ENCODE data around the gene HBA2. TPM values are rescaled to one million over a fixed set of nuclear protein-coding genes. Genes with fewer than 3 reads are reported as not detected.
"Not testable (repeated sequence)": the region's sequence is repeated elsewhere in the genome, so short reads cannot be mapped to it uniquely, and the experiment has no call there.

Gene HBA2
- total RNA-seq, 6 experiments from 2014 or later = not detected

GRCh38 chr16:166375-167121 lies 6.1 kb upstream of the HBA2 start:
- H3K4me1 Mint-ChIP-seq (ENCODE audit: low read depth) = peaks cover 5% of the 10 kb centered on the region; the same call in 1 of the 2 replicates

GRCh38 chr16:167122-167690 lies 5.5 kb upstream of the HBA2 start:
- DNase-seq = no peak
- TF ChIP-seq CTCF (IDR thresholded peaks at IDR 0.05) = no peak
- Mint-ChIP-seq H3K27me3 (ENCODE audit: insufficient read depth) (peaks cover 28% of the 10 kb centered on the region), H3K4me1 (ENCODE audit: low read depth) (peaks cover 5% of the 10 kb centered on the region; the same call in 1 of the 2 replicates), H3K36me3 (ENCODE audit: low read depth) (no peaks in the 10 kb centered on the region), H3K4me3 (no peak overlapping the region), H3K9me3 (no peaks in the 10 kb centered on the region), H3K27ac (no peak overlapping the region)

More at GRCh38 chr16:166375-167121, 6.1 kb upstream of the HBA2 start:
- Mint-ChIP-seq H3K27ac (no peak overlapping the region), H3K4me3 (no peak overlapping the region), H3K9me3 (no peaks in the 10 kb centered on the region), H3K36me3 (ENCODE audit: low read depth) (no peaks in the 10 kb centered on the region), H3K27me3 (ENCODE audit: insufficient read depth) (peaks cover 25% of the 10 kb centered on the region)
- DNase-seq = no peak
- TF ChIP-seq CTCF (IDR thresholded peaks at IDR 0.05) = no peak

GRCh38 chr16:168424-168823 lies 4.3 kb upstream of the HBA2 start:
- Mint-ChIP-seq H3K27me3 (ENCODE audit: insufficient read depth) (peaks cover 28% of the 10 kb centered on the region), H3K4me3 (no peak overlapping the region), H3K36me3 (ENCODE audit: low read depth) (no peaks in the 10 kb centered on the region), H3K4me1 (ENCODE audit: low read depth) (peaks cover 5% of the 10 kb centered on the region; the same call in 1 of the 2 replicates), H3K27ac (no peak overlapping the region), H3K9me3 (no peaks in the 10 kb centered on the region)
- TF ChIP-seq CTCF (IDR thresholded peaks at IDR 0.05) = no peak
- no peak for DNase-seq

GRCh38 chr16:169014-169413 lies 3.7 kb upstream of the HBA2 start:
- no peak overlapping the region for H3K27ac Mint-ChIP-seq
- H3K36me3 Mint-ChIP-seq (ENCODE audit: low read depth) = no peaks in the 10 kb centered on the region
- H3K27me3 Mint-ChIP-seq (ENCODE audit: insufficient read depth) = peaks cover 28% of the 10 kb centered on the region
- H3K9me3 Mint-ChIP-seq = no peaks in the 10 kb centered on the region
- peaks cover 5% of the 10 kb centered on the region; the same call in 1 of the 2 replicates for H3K4me1 Mint-ChIP-seq (ENCODE audit: low read depth)
- no peak for TF ChIP-seq CTCF (IDR thresholded peaks at IDR 0.05)
- no peak overlapping the region for H3K4me3 Mint-ChIP-seq
- DNase-seq = no peak

GRCh38 chr16:170088-170507 lies 2.6 kb upstream of the HBA2 start:
- not testable (repeated sequence) for H3K36me3 Mint-ChIP-seq (ENCODE audit: low read depth); H3K4me1 Mint-ChIP-seq (ENCODE audit: low read depth); H3K9me3 Mint-ChIP-seq; H3K4me3 Mint-ChIP-seq; H3K27ac Mint-ChIP-seq
- H3K27me3 Mint-ChIP-seq (ENCODE audit: insufficient read depth) = peaks cover 35% of the 10 kb centered on the region
- DNase-seq = peak; percentile 29

GRCh38 chr16:170788-171187 lies 1.9 kb upstream of the HBA2 start:
- Mint-ChIP-seq H3K27ac (no peak overlapping the region), H3K4me3 (no peak overlapping the region), H3K36me3 (ENCODE audit: low read depth) (no peaks in the 10 kb centered on the region), H3K9me3 (no peaks in the 10 kb centered on the region), H3K27me3 (ENCODE audit: insufficient read depth) (peaks cover 42% of the 10 kb centered on the region), H3K4me1 (ENCODE audit: low read depth) (peaks cover 5% of the 10 kb centered on the region; the same call in 1 of the 2 replicates)
- TF ChIP-seq CTCF (IDR thresholded peaks at IDR 0.05) = no peak
- DNase-seq = no peak

GRCh38 chr16:173211-173854 lies 657 bp downstream of the HBA2 start:
- H3K4me3 Mint-ChIP-seq; H3K9me3 Mint-ChIP-seq; DNase-seq; H3K27ac Mint-ChIP-seq; H3K36me3 Mint-ChIP-seq (ENCODE audit: low read depth): not testable (repeated sequence)
- peaks cover 10% of the 10 kb centered on the region; the same call in 1 of the 2 replicates for H3K4me1 Mint-ChIP-seq (ENCODE audit: low read depth)
- H3K27me3 Mint-ChIP-seq (ENCODE audit: insufficient read depth) = peaks cover 39% of the 10 kb centered on the region

GRCh38 chr16:173928-174769 lies 1.5 kb downstream of the HBA2 start:
- H3K4me3 Mint-ChIP-seq; H3K27ac Mint-ChIP-seq; H3K9me3 Mint-ChIP-seq; DNase-seq; H3K36me3 Mint-ChIP-seq (ENCODE audit: low read depth): not testable (repeated sequence)
- peaks cover 34% of the 10 kb centered on the region for H3K27me3 Mint-ChIP-seq (ENCODE audit: insufficient read depth)
- peaks cover 10% of the 10 kb centered on the region; the same call in 1 of the 2 replicates for H3K4me1 Mint-ChIP-seq (ENCODE audit: low read depth)

Data from HFFc6 (cell line).